LNCAP (cell line): ENCODE results near the gene RAPGEF1.

ENCODE experiments used
- CTCF ChIP-seq: fragments of 450-650 bp; IDR thresholded peaks from 2 replicates; pipeline ENCODE4 v1.5.1; 2017; ENCODE audit warnings: mild to moderate bottlenecking

The RAPGEF1 gene

GRCh38 chr9:131590907-131591844, 148.7 kb downstream of the RAPGEF1 start:
- TF ChIP-seq CTCF: peak; percentile 79

GRCh38 chr9:131590449-131590848, 149.4 kb downstream of the RAPGEF1 start:
- TF ChIP-seq CTCF: no peak

GRCh38 chr9:131589993-131590392, 149.9 kb downstream of the RAPGEF1 start:
- no peak for TF ChIP-seq CTCF

- TF ChIP-seq CTCF: no peak
Observed at GRCh38 chr9:131589124-131589711, 150.7 kb downstream of the RAPGEF1 start.

- TF ChIP-seq CTCF: no peak
Observed at GRCh38 chr9:131588396-131588795, 151.5 kb downstream of the RAPGEF1 start.

- TF ChIP-seq CTCF: no peak
Observed at GRCh38 chr9:131587906-131588305, 152.0 kb downstream of the RAPGEF1 start.

- no peak for TF ChIP-seq CTCF
Observed at GRCh38 chr9:131587331-131587730, 152.5 kb downstream of the RAPGEF1 start.
